Kidney epithelial cell (primary cell): Measurements from ENCODE around the gene TRAPPC5. TPM values are rescaled to one million over a fixed set of nuclear protein-coding genes. Genes with fewer than 3 reads are reported as not detected.

ENCODE experiments used
- DNase-seq: peaks from one replicate; pipeline ENCODE4 v3.0.0-alpha.2; 2010; ENCODE audit warnings: low read depth
- H3K27me3 ChIP-seq: 2 replicates; pipeline ENCODE4 v1.6.0; 2011; ENCODE audit warnings: low read length; ENCODE audit not compliant: control insufficient read depth, insufficient read depth
- H3K36me3 ChIP-seq: 2 replicates; pipeline ENCODE4 v1.5.1; 2011; ENCODE audit warnings: low read length; ENCODE audit not compliant: control insufficient read depth, insufficient read depth
- H3K4me3 ChIP-seq: 2 replicates; pipeline ENCODE4 v1.5.1; 2011; ENCODE audit warnings: low read depth, mild to moderate bottlenecking, control low read depth, low read length
- CTCF ChIP-seq: IDR thresholded peaks from 2 replicates; pipeline ENCODE4 v1.5.1; 2011; ENCODE audit warnings: mild to moderate bottlenecking, moderate library complexity, low read length, control low read depth, inconsistent platforms; ENCODE audit not compliant: insufficient read depth, poor library complexity, severe bottlenecking
- total RNA-seq: library from RNA; depleted of rRNA; stranded (reverse); fragments of >200 nt; gene quantifications from 2 replicates; pipeline ENCODE4 v1.2.3, GENCODE V29; 2015

TRAPPC5 gene
- total RNA-seq, 1 donor from 2014 or later: 117 TPM

- Histone ChIP-seq H3K27me3 (peaks cover 5% of the 10 kb centered on the region), H3K36me3 (no peaks in the 10 kb centered on the region), H3K4me3 (no peak overlapping the region)
- no peak for DNase-seq
- TF ChIP-seq CTCF: no peak
Observed at GRCh38 chr19:7690779-7691258, 10.2 kb downstream of the TRAPPC5 start.

GRCh38 chr19:7691497-7691896 lies 10.9 kb downstream of the TRAPPC5 start:
- H3K36me3 ChIP-seq: no peaks in the 10 kb centered on the region
- H3K27me3 ChIP-seq: peaks cover 5% of the 10 kb centered on the region
- no peak overlapping the region for H3K4me3 ChIP-seq
- DNase-seq: no peak
- TF ChIP-seq CTCF: no peak

GRCh38 chr19:7692417-7693088 lies 11.9 kb downstream of the TRAPPC5 start:
- Histone ChIP-seq H3K36me3 (no peaks in the 10 kb centered on the region), H3K27me3 (peaks cover 8% of the 10 kb centered on the region), H3K4me3 (no peak overlapping the region)
- no peak for DNase-seq
- no peak for TF ChIP-seq CTCF

- TF ChIP-seq CTCF: no peak
- H3K4me3 ChIP-seq: no peak overlapping the region
- DNase-seq: no peak
- no peaks in the 10 kb centered on the region for H3K36me3 ChIP-seq
- peaks cover 10% of the 10 kb centered on the region for H3K27me3 ChIP-seq
Observed at GRCh38 chr19:7694499-7694898, 13.9 kb downstream of the TRAPPC5 start.

- no peaks in the 10 kb centered on the region for H3K36me3 ChIP-seq
- peaks cover 10% of the 10 kb centered on the region for H3K27me3 ChIP-seq
- DNase-seq: no peak
- TF ChIP-seq CTCF: no peak
- no peak overlapping the region for H3K4me3 ChIP-seq
Observed at GRCh38 chr19:7697721-7698287, 17.2 kb downstream of the TRAPPC5 start.
